ENCODE measurements around the gene IGFBPL1.

The IGFBPL1 gene

GRCh38 chr9:38445154-38446043, 21.1 kb upstream of the IGFBPL1 start:
- H3K4me3 ChIP-seq (replicated peaks in 1 of 2; ENCODE audit: low read depth in 2 of 2, low read length in 2 of 2), result no peak overlapping the region
- DNase-seq (ENCODE audit: low read depth in 2 of 2), result no peak
- TF ChIP-seq, protein P1, sequence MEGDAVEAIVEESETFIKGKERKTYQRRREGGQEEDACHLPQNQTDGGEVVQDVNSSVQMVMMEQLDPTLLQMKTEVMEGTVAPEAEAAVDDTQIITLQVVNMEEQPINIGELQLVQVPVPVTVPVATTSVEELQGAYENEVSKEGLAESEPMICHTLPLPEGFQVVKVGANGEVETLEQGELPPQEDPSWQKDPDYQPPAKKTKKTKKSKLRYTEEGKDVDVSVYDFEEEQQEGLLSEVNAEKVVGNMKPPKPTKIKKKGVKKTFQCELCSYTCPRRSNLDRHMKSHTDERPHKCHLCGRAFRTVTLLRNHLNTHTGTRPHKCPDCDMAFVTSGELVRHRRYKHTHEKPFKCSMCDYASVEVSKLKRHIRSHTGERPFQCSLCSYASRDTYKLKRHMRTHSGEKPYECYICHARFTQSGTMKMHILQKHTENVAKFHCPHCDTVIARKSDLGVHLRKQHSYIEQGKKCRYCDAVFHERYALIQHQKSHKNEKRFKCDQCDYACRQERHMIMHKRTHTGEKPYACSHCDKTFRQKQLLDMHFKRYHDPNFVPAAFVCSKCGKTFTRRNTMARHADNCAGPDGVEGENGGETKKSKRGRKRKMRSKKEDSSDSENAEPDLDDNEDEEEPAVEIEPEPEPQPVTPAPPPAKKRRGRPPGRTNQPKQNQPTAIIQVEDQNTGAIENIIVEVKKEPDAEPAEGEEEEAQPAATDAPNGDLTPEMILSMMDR (IDR thresholded peaks at IDR 0.05; ENCODE audit: low read depth, low read length), result no peak

DNA sequence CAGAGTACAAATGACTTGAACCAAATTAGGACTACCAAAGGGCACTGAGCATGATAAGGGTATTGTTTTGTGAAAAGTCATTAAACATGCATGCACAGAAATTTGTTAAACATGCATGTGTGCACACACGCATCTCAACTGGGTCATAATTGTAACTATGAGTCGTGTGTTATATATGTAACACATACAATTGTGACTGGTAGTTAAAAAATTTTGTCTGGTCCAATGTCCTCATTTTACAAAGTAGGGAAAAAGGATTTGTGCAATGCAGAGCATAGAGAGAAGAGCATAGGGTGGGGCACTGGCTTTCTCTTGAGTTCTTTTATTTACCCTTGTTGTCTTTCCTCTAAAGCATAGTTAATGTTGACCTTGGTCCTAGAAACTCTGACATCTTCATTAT, 19.3 kb upstream of the IGFBPL1 start:
- TF ChIP-seq, protein P1 (IDR thresholded peaks at IDR 0.05; ENCODE audit: low read depth, low read length), result no peak
- no peak for DNase-seq (ENCODE audit: low read depth in 2 of 2)
- H3K4me3 ChIP-seq (replicated peaks in 1 of 2; ENCODE audit: low read depth in 2 of 2, low read length in 2 of 2), result no peak overlapping the region

- TF ChIP-seq, protein P1 (IDR thresholded peaks at IDR 0.05; ENCODE audit: low read depth, low read length), result no peak
- peak; percentile 15 for DNase-seq (ENCODE audit: low read depth in 2 of 2)
- no peak overlapping the region for H3K4me3 ChIP-seq (replicated peaks in 1 of 2; ENCODE audit: low read depth in 2 of 2, low read length in 2 of 2)
Observed at GRCh38 chr9:38443181-38443580, 18.9 kb upstream of the IGFBPL1 start.

- H3K4me3 ChIP-seq (replicated peaks in 1 of 2; ENCODE audit: low read depth in 2 of 2, low read length in 2 of 2), result no peak overlapping the region
- TF ChIP-seq, protein P1 (IDR thresholded peaks at IDR 0.05; ENCODE audit: low read depth, low read length), result no peak
Observed at GRCh38 chr9:38442473-38443096, 18.3 kb upstream of the IGFBPL1 start.

DNA sequence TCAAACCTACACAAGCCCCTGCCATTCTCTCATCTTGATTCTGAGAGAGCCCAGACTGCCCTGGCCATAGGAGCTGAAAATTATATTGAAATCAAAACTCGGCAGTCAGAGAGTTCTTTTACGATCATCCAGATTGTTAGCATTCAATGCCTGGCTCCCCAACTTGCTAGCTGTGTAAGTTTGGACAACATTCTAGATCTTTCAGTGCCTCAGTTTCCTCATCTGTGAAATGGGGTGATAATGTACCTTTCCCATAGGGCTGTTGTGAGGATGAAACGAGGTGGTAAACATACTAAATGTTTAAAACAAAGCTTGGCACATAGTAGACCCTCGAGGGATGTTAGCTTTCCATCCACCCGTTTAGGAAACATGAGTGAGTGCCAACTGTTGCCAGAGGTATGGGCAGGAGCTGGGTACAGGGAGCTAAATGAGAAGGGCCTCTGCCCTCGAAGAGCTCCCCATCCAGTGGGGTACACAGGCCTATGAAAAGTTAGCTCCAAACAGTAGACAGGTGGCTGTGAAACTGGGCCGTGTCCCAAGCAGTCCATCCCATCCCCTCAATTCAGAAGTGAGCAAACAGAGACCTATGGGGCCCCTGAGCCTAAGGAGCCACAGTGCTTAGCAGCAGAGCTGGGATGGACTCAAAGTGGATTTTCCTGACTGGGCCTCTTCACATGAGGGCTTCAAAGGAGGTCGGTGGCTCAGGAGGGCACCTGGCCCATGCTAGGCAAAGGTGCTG, 17.3 kb upstream of the IGFBPL1 start:
- TF ChIP-seq, protein P1 (IDR thresholded peaks at IDR 0.05; ENCODE audit: low read depth, low read length), result no peak
- no peak for DNase-seq (ENCODE audit: low read depth in 2 of 2)

More at GRCh38 chr9:38442473-38443096, 18.3 kb upstream of the IGFBPL1 start:
- no peak for DNase-seq (ENCODE audit: low read depth in 2 of 2)

DNA sequence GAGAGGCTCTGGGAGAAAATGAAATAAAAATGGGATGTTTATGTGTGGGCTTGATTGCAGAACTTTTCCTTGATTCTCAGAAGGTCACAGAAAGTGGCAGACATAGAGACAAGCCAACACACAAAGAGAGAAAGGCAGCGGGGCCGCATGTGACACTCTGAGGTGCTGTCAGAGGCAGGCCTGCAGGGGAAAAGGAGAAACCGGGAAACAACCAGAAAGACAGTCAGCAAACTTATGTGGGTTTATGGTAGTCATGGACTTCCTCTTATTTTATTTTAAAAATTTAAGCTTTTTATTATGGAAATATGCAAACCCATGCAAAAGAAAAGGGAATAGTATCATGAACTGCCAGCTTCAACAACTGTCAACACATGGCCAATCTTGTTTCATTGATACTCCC, 16.3 kb upstream of the IGFBPL1 start:
- no peak for DNase-seq (ENCODE audit: low read depth in 2 of 2)
- TF ChIP-seq, protein P1 (IDR thresholded peaks at IDR 0.05; ENCODE audit: low read depth, low read length), result no peak
- no peak overlapping the region for H3K4me3 ChIP-seq (replicated peaks in 1 of 2; ENCODE audit: low read depth in 2 of 2, low read length in 2 of 2)

More for the DNA sequence above, 17.3 kb upstream of the IGFBPL1 start:
- H3K4me3 ChIP-seq (replicated peaks in 1 of 2; ENCODE audit: low read depth in 2 of 2, low read length in 2 of 2), result no peak overlapping the region

All from cardiac fibroblast (primary cell).